Endothelial cell of umbilical vein (primary cell): Measurements from ENCODE around the gene MOK. TPM values are rescaled to one million over a fixed set of nuclear protein-coding genes. Genes with fewer than 3 reads are reported as not detected.

Experiments used
- BruUV-seq: library from RNA; stranded (reverse); fragments of 400-500 nt; replicated peaks from 2 replicates; lab custom pipeline; 2021; lab: Mats Ljungman, UMichigan
- CTCF ChIA-PET: fragments of 300-600, 350-600 bp; sonication (Branson Sonifier 250); formaldehyde crosslinking; loops from one replicate; lab custom pipeline; 2021; ENCODE audit warnings: antibody characterized with exemption, inconsistent platforms; lab: Charles Lee
- POLR2A ChIA-PET: fragments of 300-600, 350-600 bp; sonication (Branson Sonifier 250); formaldehyde crosslinking; loops from one replicate; lab custom pipeline; 2021; ENCODE audit warnings: antibody characterized with exemption, inconsistent platforms; lab: Charles Lee
- DNase-seq: peaks from one replicate; pipeline ENCODE4 v3.0.0-alpha.2; 2011; ENCODE audit warnings: low read depth, low spot score
- FAIRE-seq: peaks from 2 replicates; lab custom pipeline; 2011; peaks lifted over from hg19 to GRCh38; lab: Jason Lieb, UNC
- H2AFZ ChIP-seq: 2 replicates; pipeline ENCODE4 v1.6.0; 2012; ENCODE audit warnings: low read depth, low read length, control low read depth, inconsistent platforms
- H3K27ac ChIP-seq: 2 replicates; pipeline ENCODE4 v1.5.1; 2011; ENCODE audit warnings: low read depth, mild to moderate bottlenecking, control low read depth, low read length, moderate library complexity; ENCODE audit not compliant: insufficient read depth
- H3K27me3 ChIP-seq, 2 experiments: 2 replicates each; pipeline versions ENCODE4 v1.6.0 to v1.6.1; 2011; ENCODE audit warnings: low read length in 2 of 2, mixed read lengths in 1 of 2; ENCODE audit not compliant: control insufficient read depth in 2 of 2, insufficient read depth in 2 of 2
- H3K36me3 ChIP-seq, 2 experiments: 2 replicates in 1 of 2; 3 replicates in 1 of 2; pipeline ENCODE4 v1.5.1; 2011; ENCODE audit warnings: low read length in 2 of 2, mild to moderate bottlenecking in 1 of 2, moderate library complexity in 1 of 2; ENCODE audit not compliant: control insufficient read depth in 2 of 2, insufficient read depth in 2 of 2; ENCODE audit errors: extremely low read depth in 1 of 2
- H3K4me1 ChIP-seq: 3 replicates; pipeline ENCODE4 v1.5.1; 2011; ENCODE audit warnings: mild to moderate bottlenecking, low read length; ENCODE audit not compliant: control insufficient read depth, insufficient read depth; ENCODE audit errors: extremely low read depth
- H3K4me2 ChIP-seq: 2 replicates; pipeline ENCODE4 v1.6.1; 2011; ENCODE audit warnings: low read length, control low read depth, mixed read lengths; ENCODE audit not compliant: insufficient read depth
- H3K4me3 ChIP-seq, 3 experiments: fragments of 200-600 bp in 1 of 3; sonication (generic), shearing (Covaris generic) in 1 of 3; replicated peaks in 1 of 3; 2 replicates each; pipeline ENCODE4 v1.5.1; 2011 to 2016; ENCODE audit warnings: control low read depth in 3 of 3, low read length in 3 of 3, mild to moderate bottlenecking in 2 of 3, inconsistent platforms in 1 of 3, low read depth in 1 of 3, moderate library complexity in 1 of 3; ENCODE audit not compliant: insufficient read depth in 1 of 3
- H3K79me2 ChIP-seq: 2 replicates; pipeline ENCODE4 v1.6.0; 2012; ENCODE audit warnings: low read length, inconsistent platforms; ENCODE audit not compliant: control insufficient read depth, insufficient read depth
- H3K9ac ChIP-seq: replicated peaks from 2 replicates; pipeline ENCODE3; 2011; ENCODE audit warnings: low read length, control low read depth; ENCODE audit not compliant: insufficient read depth; ENCODE audit errors: extremely low read depth
- H3K9me1 ChIP-seq: replicated peaks from 3 replicates; pipeline ENCODE4 v1.6.0; 2011; ENCODE audit warnings: mild to moderate bottlenecking, low read length; ENCODE audit not compliant: control insufficient read depth, insufficient read depth; ENCODE audit errors: extremely low read depth
- H3K9me3 ChIP-seq: replicated peaks from 2 replicates; pipeline ENCODE4 v1.5.1; 2012; ENCODE audit warnings: low read length, inconsistent platforms; ENCODE audit not compliant: control insufficient read depth, insufficient read depth
- H4K20me1 ChIP-seq: replicated peaks from 2 replicates; pipeline ENCODE3; 2011; ENCODE audit warnings: mild to moderate bottlenecking, low read length; ENCODE audit not compliant: control insufficient read depth, insufficient read depth; ENCODE audit errors: extremely low read depth
- CTCF ChIP-seq, 2 donors: IDR thresholded peaks; 1 replicate in 1 of 2; 2 replicates in 1 of 2; pipeline ENCODE4 v1.5.1; 2011; ENCODE audit warnings: low read length in 2 of 2, mild to moderate bottlenecking in 2 of 2, moderate library complexity in 2 of 2, control low read depth in 1 of 2, inconsistent platforms in 1 of 2, low read depth in 1 of 2; ENCODE audit not compliant: insufficient read depth in 1 of 2; ENCODE audit errors: extremely low read depth in 1 of 2
- EZH2 ChIP-seq: IDR thresholded peaks from 2 replicates; pipeline ENCODE4 v1.6.1; 2012; ENCODE audit warnings: borderline replicate concordance, low read depth, mild to moderate bottlenecking, moderate library complexity, low read length, inconsistent platforms; ENCODE audit not compliant: severe bottlenecking
- FOS ChIP-seq: IDR thresholded peaks from 2 replicates; pipeline ENCODE4 v1.6.1; 2011; ENCODE audit warnings: mild to moderate bottlenecking, low read length, moderate library complexity, borderline replicate concordance; ENCODE audit not compliant: insufficient read depth
- GATA2 ChIP-seq: IDR thresholded peaks from 2 replicates; pipeline ENCODE4 v1.7.0; 2011; ENCODE audit warnings: low read depth, mild to moderate bottlenecking, moderate library complexity, mixed read lengths, low read length; ENCODE audit not compliant: insufficient read length, insufficient read depth
- MAX ChIP-seq: IDR thresholded peaks from 2 replicates; pipeline ENCODE4 v1.6.1; 2011; ENCODE audit not compliant: insufficient read depth, insufficient read length
- MYC ChIP-seq: IDR thresholded peaks from one replicate; pipeline ENCODE4 v1.6.1; 2011; ENCODE audit warnings: mild to moderate bottlenecking, low read depth, low read length
- POLR2A ChIP-seq: IDR thresholded peaks from 2 replicates; pipeline ENCODE4 v1.6.1; 2012; ENCODE audit warnings: low read depth, mild to moderate bottlenecking, control low read depth, low read length
- POLR2AphosphoS5 ChIP-seq: IDR thresholded peaks from 2 replicates; pipeline ENCODE4 v1.6.1; 2012; ENCODE audit warnings: low read depth, mild to moderate bottlenecking, control low read depth, low read length, moderate library complexity; ENCODE audit not compliant: insufficient read depth
- dilution Hi-C: fragments of 300-500 bp; cut with MboI; formaldehyde crosslinking; loops from one replicate; pipeline ENCODE4 v1.15.0; 2019; ENCODE audit warnings: low sequenced_read_pairs; ENCODE audit not compliant: extremely low pct_ligation_motif_present
- intact Hi-C: fragments of 100-400 bp; cut with micrococcal nuclease; formaldehyde crosslinking; loops from one replicate; pipeline ENCODE4 v1.10.0; 2022
- polyA plus RNA-seq, 4 experiments: library from polyadenylated mRNA; depleted of rRNA in 3 of 4; stranded (reverse) in 3 of 4; unstranded in 1 of 4; fragments of >200 nt; gene quantifications; 2 replicates each; pipeline versions ENCODE4 v1.2.1 to v1.2.3, GENCODE V29; 2011 to 2012; ENCODE audit warnings: missing spikeins in 1 of 4
- total RNA-seq: library from RNA; stranded (reverse); gene quantifications from 2 replicates; pipeline ENCODE4 v1.2.3, GENCODE V29; 2021

Gene MOK
- total and polyA plus RNA-seq, 2 donors (not counting 3 experiments of a cell fraction or from before 2014, with no cell fraction given) = 6.1 to 8.6 TPM

DNA sequence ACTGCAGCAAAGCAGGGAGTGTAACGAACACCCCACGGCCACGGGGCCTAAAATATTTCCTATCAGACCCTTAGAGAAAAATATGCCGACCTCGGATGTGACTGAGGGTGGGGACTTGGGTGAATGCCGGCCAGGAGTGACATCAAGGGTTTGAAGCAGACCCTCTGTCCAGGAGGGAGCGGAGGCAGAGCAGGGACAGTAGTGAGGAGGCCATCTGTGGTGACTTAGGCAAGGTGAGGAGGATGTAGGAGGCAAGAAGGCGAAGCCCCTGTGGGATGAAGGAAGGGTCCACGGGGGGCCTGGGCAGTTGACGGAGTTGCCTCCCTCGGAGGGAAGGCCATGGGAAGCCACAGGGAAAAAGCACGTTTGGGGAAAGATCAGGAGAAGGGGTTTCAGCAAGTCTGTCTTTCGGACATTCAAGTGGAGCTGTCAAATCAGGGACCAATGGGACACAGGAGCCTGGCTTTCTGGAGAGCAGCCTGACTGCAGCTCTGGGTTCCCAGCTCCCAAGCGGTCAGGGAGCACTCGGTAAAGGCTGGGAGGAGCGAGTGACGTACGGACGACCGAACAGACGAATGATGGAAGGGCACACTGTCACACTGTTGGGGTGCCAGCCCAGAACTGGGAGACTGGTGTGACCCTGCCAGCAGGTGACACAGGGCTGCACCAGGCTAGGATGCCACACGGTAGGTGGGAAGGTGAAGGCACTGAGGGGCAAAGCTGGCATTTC, 74.3 kb downstream of the MOK start:
- Histone ChIP-seq H3K4me3 (no peak overlapping the region), H3K27ac (no peak overlapping the region), H3K9ac (no peak overlapping the region), H3K27me3 (no peaks in the 10 kb centered on the region), H3K79me2 (no peaks in the 10 kb centered on the region), H2AFZ (no peak overlapping the region), H3K9me3 (no peaks in the 10 kb centered on the region), H3K36me3 (no peaks in the 10 kb centered on the region), H3K9me1 (no peaks in the 10 kb centered on the region), H3K4me1 (peaks cover 3% of the 10 kb centered on the region), H3K4me2 (no peak overlapping the region), H4K20me1 (no peaks in the 10 kb centered on the region)
- no TSS peak for BruUV-seq
- dilution Hi-C loops = no loop called here
- DNase-seq = no peak
- FAIRE-seq = no peak
- TF ChIP-seq MYC (no peak), MAX (no peak), POLR2A (no peak), FOS (no peak), GATA2 (no peak), CTCF (IDR thresholded peaks at IDR 0.05; ENCODE audit: extremely low read depth in 1 of 2, insufficient read depth in 1 of 2, low read depth in 1 of 2, low read length in 2 of 2) (no peak), POLR2AphosphoS5 (no peak), EZH2 (no peak)
- intact Hi-C loops = loop anchor here (10.0 kb wide), 1 partner anchor 284 kb away; no protein-coding TSS in a partner anchor
- CTCF ChIA-PET = interaction anchor here (2.6 kb wide), 1 partner anchor 84 kb away, joined by 12 read pairs; no protein-coding TSS in a partner anchor
- POLR2A ChIA-PET = no interaction called here
